Colonic mucosa (tissue), 4 donors: ENCODE measurements around the gene CACHD1. TPM values are rescaled to one million over a fixed set of nuclear protein-coding genes. Genes with fewer than 3 reads are reported as not detected.
A peak's percentile ranks its signal among the peaks of the same experiment; 100 is the strongest.

ENCODE experiments used
- DNase-seq: peaks from one replicate; pipeline ENCODE4 v3.0.0-alpha.2; 2020
- H3K27ac ChIP-seq: fragments of 200-600 bp; one replicate; pipeline ENCODE4 v1.8.0; 2021
- H3K27me3 ChIP-seq: fragments of 200-600 bp; one replicate; pipeline ENCODE4 v1.8.0; 2021
- H3K36me3 ChIP-seq: fragments of 200-600 bp; one replicate; pipeline ENCODE4 v1.8.0; 2021
- H3K4me1 ChIP-seq: fragments of 200-600 bp; one replicate; pipeline ENCODE4 v1.8.0; 2021; ENCODE audit warnings: mild to moderate bottlenecking
- H3K4me3 ChIP-seq: fragments of 200-600 bp; one replicate; pipeline ENCODE4 v1.8.0; 2021
- H3K9ac ChIP-seq, 2 donors: one replicate each; pipeline ENCODE4 v1.7.0; 2013; ENCODE audit warnings: control low read depth in 2 of 2, low read depth in 2 of 2, low read length in 2 of 2
- H3K9me3 ChIP-seq: fragments of 200-600 bp; one replicate; pipeline ENCODE4 v1.8.0; 2021
- CTCF ChIP-seq: fragments of 200-600 bp; IDR thresholded peaks from one replicate; pipeline ENCODE4 v1.8.0; 2022; ENCODE audit warnings: antibody characterized with exemption, mild to moderate bottlenecking
- intact Hi-C: fragments of 100-400 bp; cut with DNase I; formaldehyde crosslinking; loops from one replicate; pipeline ENCODE4 v1.14.1; 2022
- total RNA-seq, 2 donors: library from RNA; stranded (reverse); fragmentation: NEBNext Ultra II Directional in 1 of 2; extraction: Animal tissue kit (Norgen Biotek cat#: 25700) in 1 of 2; gene quantifications; one replicate each; pipeline ENCODE4 v1.2.1, GENCODE V29; 2021
- donor health status: healthy.
- donor health status: DM: no; HTN: no; CAD: no.
- donor health status: DM: no; HTN: no; CAD: no.

Gene CACHD1
- total RNA-seq, 2 donors from 2014 or later = 1.5 to 2.0 TPM

GRCh38 chr1:64472805-64473204 is 2.9 kb downstream of the CACHD1 start:
- no peaks in the 10 kb centered on the region for H3K9me3 ChIP-seq
- DNase-seq = no peak
- H3K9ac ChIP-seq = no peak overlapping the region
- no peaks in the 10 kb centered on the region for H3K36me3 ChIP-seq
- H3K4me1 ChIP-seq = peaks cover 6% of the 10 kb centered on the region
- no peak for TF ChIP-seq CTCF
- H3K4me3 ChIP-seq = no peak overlapping the region
- intact Hi-C loops = no loop called here
- H3K27ac ChIP-seq = no peak overlapping the region
- H3K27me3 ChIP-seq = peaks cover 14% of the 10 kb centered on the region

- H3K4me1 ChIP-seq = peaks cover 6% of the 10 kb centered on the region
- TF ChIP-seq CTCF = no peak
- H3K4me3 ChIP-seq = no peak overlapping the region
- H3K9ac ChIP-seq = no peak overlapping the region
- H3K27me3 ChIP-seq = peaks cover 14% of the 10 kb centered on the region
- intact Hi-C loops = no loop called here
- no peak overlapping the region for H3K27ac ChIP-seq
- DNase-seq = no peak
- no peaks in the 10 kb centered on the region for H3K36me3 ChIP-seq
- H3K9me3 ChIP-seq = no peaks in the 10 kb centered on the region
Measured at GRCh38 chr1:64473367-64473766, 3.4 kb downstream of the CACHD1 start.

- H3K9ac ChIP-seq = no peak overlapping the region
- H3K36me3 ChIP-seq = no peaks in the 10 kb centered on the region
- no peak overlapping the region for H3K27ac ChIP-seq
- intact Hi-C loops = no loop called here
- no peak for DNase-seq
- TF ChIP-seq CTCF = no peak
- no peak overlapping the region for H3K4me3 ChIP-seq
- peaks cover 6% of the 10 kb centered on the region for H3K4me1 ChIP-seq
- H3K9me3 ChIP-seq = no peaks in the 10 kb centered on the region
- peaks cover 14% of the 10 kb centered on the region for H3K27me3 ChIP-seq
Measured at GRCh38 chr1:64474133-64474532, 4.2 kb downstream of the CACHD1 start.

GRCh38 chr1:64474665-64475439 is 4.9 kb downstream of the CACHD1 start:
- Histone ChIP-seq H3K27me3 (peaks cover 14% of the 10 kb centered on the region), H3K9me3 (no peaks in the 10 kb centered on the region), H3K36me3 (no peaks in the 10 kb centered on the region), H3K4me3 (no peak overlapping the region), H3K9ac (no peak overlapping the region), H3K27ac (no peak overlapping the region), H3K4me1 (peaks cover 6% of the 10 kb centered on the region)
- no peak for TF ChIP-seq CTCF
- DNase-seq = peak; percentile 72
- intact Hi-C loops = no loop called here

GRCh38 chr1:64476251-64476952 is 6.5 kb downstream of the CACHD1 start:
- DNase-seq = no peak
- Histone ChIP-seq H3K27ac (no peak overlapping the region), H3K36me3 (no peaks in the 10 kb centered on the region), H3K4me3 (no peak overlapping the region), H3K27me3 (peaks cover 4% of the 10 kb centered on the region), H3K9me3 (no peaks in the 10 kb centered on the region), H3K9ac (no peak overlapping the region), H3K4me1 (peaks cover 8% of the 10 kb centered on the region)
- intact Hi-C loops = no loop called here
- TF ChIP-seq CTCF = no peak
